ENCODE measurements around the gene OTOP3.

OTOP3 gene

DNA sequence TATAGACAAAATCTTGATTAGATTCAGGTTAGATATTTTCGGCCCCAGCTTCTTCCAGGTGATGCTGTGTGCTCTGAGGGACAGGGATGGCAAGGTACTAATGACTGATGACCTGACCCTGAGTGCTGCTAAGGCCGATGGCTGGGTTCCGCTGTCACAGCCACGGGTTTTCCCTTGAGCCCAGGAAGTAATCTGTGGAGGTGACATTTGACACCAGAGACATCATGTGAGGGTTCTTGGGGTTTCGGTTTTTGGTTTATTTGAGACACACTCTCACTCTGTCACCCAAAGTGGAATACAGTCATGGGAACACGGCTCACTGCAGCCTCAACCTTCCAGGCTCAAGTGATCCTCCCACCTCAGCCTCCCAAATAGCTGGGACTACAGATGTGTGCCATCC is 9.8 kb downstream of the OTOP3 start:
- Mint-ChIP-seq H3K4me3 (no peak overlapping the region), H3K9me3 (ENCODE audit: low read depth) (no peaks in the 10 kb centered on the region), H3K36me3 (no peaks in the 10 kb centered on the region), H3K27me3 (peaks cover 11% of the 10 kb centered on the region), H3K27ac (no peak overlapping the region), H3K4me1 (ENCODE audit: low read depth) (no peaks in the 10 kb centered on the region)

DNA sequence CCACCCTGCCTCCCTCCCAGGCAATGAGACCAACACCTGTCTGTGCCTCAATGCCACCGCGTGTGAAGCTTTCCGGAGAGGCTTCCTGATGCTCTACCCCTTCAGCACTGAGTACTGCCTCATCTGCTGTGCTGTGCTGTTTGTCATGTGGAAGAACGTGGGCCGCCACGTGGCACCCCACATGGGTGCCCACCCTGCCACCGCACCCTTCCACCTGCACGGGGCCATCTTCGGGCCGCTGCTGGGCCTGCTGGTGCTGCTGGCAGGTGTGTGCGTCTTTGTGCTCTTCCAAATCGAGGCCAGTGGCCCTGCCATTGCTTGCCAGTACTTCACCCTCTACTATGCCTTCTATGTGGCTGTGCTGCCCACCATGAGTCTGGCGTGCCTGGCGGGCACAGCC is 10.9 kb downstream of the OTOP3 start:
- H3K9me3 Mint-ChIP-seq (ENCODE audit: low read depth) = no peaks in the 10 kb centered on the region
- no peak overlapping the region for H3K27ac Mint-ChIP-seq
- H3K4me3 Mint-ChIP-seq = no peak overlapping the region
- H3K27me3 Mint-ChIP-seq = peaks cover 10% of the 10 kb centered on the region
- H3K4me1 Mint-ChIP-seq (ENCODE audit: low read depth) = no peaks in the 10 kb centered on the region
- H3K36me3 Mint-ChIP-seq = no peaks in the 10 kb centered on the region

DNA sequence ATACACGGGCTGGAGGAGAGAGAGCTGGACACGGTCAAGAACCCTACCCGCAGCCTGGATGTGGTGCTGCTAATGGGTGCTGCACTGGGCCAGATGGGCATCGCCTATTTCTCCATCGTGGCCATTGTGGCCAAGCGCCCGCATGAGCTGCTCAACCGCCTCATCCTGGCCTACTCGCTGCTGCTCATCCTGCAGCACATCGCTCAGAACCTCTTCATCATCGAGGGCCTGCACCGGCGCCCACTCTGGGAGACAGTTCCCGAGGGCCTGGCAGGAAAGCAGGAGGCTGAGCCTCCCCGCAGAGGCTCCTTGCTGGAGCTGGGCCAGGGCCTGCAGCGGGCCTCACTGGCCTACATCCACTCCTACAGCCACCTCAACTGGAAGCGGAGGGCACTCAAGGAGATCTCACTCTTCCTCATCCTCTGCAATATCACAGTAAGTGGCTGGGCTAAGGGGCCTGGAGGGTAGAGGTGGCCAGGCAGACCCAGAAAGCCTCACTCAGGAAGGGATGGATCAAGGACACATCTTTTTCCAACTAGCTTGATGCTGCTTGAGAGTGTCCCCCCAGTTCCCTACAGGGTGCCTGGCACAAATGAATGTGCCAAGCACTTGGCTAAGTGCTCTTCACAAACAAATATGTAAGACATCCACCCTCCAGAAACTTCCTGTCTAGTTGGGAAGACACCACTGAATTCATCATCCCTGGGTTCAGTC is 11.5 kb downstream of the OTOP3 start:
- Mint-ChIP-seq H3K36me3 (no peaks in the 10 kb centered on the region), H3K27me3 (peaks cover 6% of the 10 kb centered on the region), H3K4me1 (ENCODE audit: low read depth) (no peaks in the 10 kb centered on the region), H3K4me3 (no peak overlapping the region), H3K9me3 (ENCODE audit: low read depth) (no peaks in the 10 kb centered on the region), H3K27ac (no peak overlapping the region)

DNA sequence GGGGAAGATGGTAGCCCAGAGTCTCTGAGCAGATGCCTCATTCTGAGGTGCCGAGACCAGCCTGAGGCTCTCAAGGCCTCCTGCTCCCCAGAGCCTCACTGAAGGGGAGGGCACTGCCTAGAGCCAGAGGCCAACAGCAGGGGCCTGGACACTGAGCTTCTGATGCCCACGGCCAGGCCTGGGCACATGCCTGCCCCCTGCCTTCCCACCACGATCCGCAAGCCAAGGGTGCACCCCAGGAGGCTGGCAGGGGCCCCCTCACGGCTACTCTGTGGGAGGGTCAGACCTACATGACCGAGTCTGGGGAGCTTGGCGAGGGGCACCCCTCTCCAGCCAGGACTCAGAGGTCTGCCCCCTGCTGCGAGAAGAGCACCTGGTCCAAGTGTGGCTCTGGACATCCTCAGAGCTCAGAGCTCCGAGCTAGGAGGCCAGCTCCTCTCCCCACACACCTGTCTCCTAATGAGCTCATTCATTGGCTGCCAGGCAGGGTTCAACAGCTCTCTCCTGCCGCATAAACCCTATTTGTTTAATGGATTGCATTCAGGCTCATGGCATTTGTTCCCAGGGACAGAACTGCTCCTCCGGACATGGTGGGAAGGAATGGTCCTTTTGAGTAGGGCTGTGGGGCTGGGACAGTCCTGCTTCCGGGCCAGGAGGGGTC is 13.9 kb downstream of the OTOP3 start:
- H3K27ac Mint-ChIP-seq = no peak overlapping the region
- H3K27me3 Mint-ChIP-seq = peaks cover 3% of the 10 kb centered on the region
- H3K9me3 Mint-ChIP-seq (ENCODE audit: low read depth) = no peaks in the 10 kb centered on the region
- H3K4me1 Mint-ChIP-seq (ENCODE audit: low read depth) = no peaks in the 10 kb centered on the region
- H3K4me3 Mint-ChIP-seq = no peak overlapping the region
- H3K36me3 Mint-ChIP-seq = peaks cover under 1% of the 10 kb centered on the region

DNA sequence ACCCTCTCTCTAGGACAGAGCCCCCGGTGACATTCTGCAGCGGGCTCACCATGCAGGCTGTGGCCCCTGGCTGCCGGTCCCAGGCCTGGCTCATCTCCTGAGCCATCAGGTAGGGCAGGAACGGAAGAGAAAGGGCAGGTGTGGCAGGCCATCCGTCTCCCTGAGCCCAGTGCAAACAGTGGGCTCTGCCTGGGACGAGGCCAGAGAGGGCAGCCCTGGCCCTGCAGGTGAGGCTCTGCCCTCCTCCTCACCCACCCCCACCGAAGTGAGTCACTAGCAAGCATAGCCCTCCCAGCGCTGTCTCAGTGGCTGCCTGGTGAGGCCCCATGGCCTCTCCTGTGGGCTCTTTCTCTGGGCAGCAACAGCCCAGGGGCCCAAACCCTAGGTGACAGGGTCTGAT is 14.5 kb downstream of the OTOP3 start:
- Mint-ChIP-seq H3K9me3 (ENCODE audit: low read depth) (no peaks in the 10 kb centered on the region), H3K27me3 (peaks cover 2% of the 10 kb centered on the region)

DNA sequence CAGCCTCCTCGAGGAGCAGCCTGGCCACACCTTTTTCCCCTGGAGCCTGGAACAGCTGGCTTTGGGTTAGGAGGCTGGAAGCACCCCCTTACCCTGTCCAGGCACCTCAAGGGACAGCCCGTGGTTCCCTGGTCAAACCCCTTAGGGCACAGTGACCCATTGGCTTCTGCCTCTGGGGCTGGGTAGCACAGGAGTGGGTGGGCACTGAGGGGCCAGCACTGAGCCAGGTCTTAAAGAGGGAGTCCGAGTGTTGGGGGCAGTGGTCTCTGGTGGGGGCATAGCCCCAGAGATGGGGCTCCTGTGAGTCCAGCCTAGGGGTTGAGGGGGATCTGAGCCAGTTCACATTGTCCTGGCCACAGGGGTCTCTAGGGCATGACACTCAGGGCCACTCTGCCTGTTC is 15.4 kb downstream of the OTOP3 start:
- Mint-ChIP-seq H3K9me3 (ENCODE audit: low read depth) (no peaks in the 10 kb centered on the region), H3K27ac (no peak overlapping the region), H3K27me3 (no peaks in the 10 kb centered on the region), H3K4me3 (no peak overlapping the region), H3K4me1 (ENCODE audit: low read depth) (no peaks in the 10 kb centered on the region), H3K36me3 (peaks cover 4% of the 10 kb centered on the region)

More for the DNA sequence above, 14.5 kb downstream of the OTOP3 start:
- H3K36me3 Mint-ChIP-seq = peaks cover 4% of the 10 kb centered on the region
- no peak overlapping the region for H3K4me3 Mint-ChIP-seq
- no peaks in the 10 kb centered on the region for H3K4me1 Mint-ChIP-seq (ENCODE audit: low read depth)
- H3K27ac Mint-ChIP-seq = no peak overlapping the region

DNA sequence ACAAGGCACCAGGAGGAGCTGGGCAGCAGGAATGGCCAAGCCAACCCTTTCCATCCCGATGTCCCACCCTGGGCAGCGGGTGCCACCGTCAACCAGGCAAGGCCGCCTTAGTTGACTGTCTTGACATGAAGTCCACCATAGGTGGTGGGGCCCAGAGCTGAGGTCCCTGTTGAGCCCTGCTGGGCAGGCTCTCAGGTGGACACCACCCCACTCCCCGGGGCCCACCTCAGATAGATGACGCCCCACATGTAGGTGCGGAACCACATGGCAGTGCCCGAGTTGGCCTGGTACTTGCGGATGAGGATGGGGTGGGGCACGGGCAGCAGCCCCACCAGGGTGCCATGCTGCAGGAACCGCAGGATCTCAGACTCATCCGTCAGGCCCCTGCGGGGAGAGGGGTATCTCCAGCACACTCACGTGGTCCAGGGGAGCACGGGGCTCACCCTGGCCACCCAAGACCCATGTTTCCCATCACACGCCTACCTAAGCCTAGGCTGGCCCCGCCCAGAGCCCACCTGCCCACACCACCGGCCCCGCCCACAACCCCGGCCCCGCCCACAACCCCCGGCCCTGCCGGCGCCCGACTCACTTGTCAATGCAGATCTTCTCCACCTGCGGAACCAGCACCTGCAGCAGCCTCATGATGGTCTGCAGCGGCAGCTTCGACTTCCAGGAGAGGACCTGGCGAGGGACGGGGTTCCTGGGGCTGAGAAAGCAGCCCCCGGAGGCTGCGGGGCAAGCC is 16.2 kb downstream of the OTOP3 start:
- Mint-ChIP-seq H3K36me3 (peaks cover 4% of the 10 kb centered on the region), H3K9me3 (ENCODE audit: low read depth) (no peaks in the 10 kb centered on the region), H3K27me3 (no peaks in the 10 kb centered on the region), H3K4me1 (ENCODE audit: low read depth) (no peaks in the 10 kb centered on the region), H3K4me3 (no peak overlapping the region), H3K27ac (no peak overlapping the region)

DNA sequence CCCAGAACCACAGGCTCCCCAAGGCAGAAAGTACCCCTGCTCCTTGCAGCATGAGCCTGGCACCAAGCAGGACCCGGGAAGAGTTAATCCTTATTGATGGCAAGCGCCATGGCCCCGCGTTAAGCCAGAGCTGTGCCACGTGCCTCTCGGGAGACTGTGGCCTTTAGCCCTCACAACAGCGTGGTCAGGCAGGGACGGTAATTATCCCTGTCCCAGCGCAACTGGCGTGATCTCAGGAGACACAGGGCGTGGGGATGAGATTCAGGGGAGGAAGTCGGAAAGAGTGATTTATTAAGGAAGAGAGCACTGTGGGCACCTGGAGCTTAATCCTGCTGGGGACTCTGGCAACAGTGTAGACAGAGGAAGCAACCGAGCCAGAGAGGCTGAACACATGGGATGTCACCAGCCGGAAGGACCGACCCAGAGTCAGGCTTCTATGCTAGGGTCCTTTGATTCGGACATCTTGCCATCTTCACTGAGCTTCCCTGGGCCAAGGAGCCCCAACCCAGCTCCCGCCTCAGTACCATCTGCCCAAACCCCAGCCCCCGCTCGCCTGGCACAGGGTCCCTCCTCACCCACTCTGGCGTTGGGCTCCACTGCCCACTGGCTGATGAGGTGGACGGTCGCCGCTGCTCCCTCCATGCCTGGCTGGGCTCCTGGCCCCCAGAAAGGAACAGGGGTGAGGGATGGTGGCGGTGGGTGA is 16.9 kb downstream of the OTOP3 start:
- no peaks in the 10 kb centered on the region for H3K27me3 Mint-ChIP-seq
- H3K4me3 Mint-ChIP-seq = no peak overlapping the region
- peaks cover 4% of the 10 kb centered on the region for H3K36me3 Mint-ChIP-seq

DNA sequence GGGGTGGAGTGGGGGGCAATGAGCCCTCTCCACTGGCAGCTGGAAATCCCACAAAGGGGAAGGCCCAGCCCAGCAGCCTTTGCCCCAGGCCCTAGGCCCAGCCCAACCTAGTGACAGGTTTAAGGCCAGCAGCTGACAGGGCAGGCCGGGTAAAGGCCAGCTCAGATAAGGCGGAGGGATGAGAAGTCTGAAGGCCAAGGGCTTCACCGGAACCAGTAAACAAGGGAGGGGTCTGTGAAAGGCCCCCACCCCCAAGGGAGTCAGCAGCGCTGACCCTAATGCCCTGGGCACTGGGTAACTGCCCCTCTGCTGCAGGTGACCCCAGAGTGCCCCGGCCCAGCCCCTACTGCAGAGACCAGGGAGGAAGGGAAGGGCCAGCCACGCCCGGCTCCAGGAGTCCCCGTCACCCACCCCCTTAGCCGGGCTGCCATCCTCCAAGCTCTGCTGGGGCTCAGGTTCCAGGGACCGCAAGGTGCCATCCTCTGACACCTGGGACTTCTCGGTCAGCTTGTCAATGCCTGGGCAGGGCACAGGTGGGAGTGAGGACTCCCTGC is 17.5 kb downstream of the OTOP3 start:
- H3K27ac Mint-ChIP-seq = no peak overlapping the region
- no peaks in the 10 kb centered on the region for H3K4me1 Mint-ChIP-seq (ENCODE audit: low read depth)
- H3K9me3 Mint-ChIP-seq (ENCODE audit: low read depth) = no peaks in the 10 kb centered on the region

More for the DNA sequence above, 16.9 kb downstream of the OTOP3 start:
- Mint-ChIP-seq H3K9me3 (ENCODE audit: low read depth) (no peaks in the 10 kb centered on the region), H3K4me1 (ENCODE audit: low read depth) (no peaks in the 10 kb centered on the region), H3K27ac (no peak overlapping the region)

DNA sequence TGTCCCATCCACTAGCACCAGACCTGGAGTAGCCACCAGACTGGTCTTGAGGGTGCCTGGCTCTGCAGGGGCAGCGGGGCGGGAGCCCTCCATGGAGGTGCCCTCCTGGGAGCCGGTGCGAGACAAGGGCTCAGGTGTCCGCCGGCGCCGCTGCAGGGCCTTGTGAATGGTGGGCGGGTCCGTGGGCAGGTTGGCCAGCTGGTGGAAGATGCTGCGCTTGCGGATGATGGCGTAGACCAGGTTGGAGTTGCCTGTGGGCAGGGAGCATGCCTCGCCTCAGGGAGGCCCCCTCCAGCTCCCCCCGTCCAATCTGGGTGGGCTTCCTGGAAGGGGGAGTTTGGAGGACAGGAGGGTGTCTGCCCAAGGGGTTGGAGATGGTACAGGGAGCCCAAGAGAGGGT is 18.4 kb downstream of the OTOP3 start:
- H3K4me1 Mint-ChIP-seq (ENCODE audit: low read depth) = no peaks in the 10 kb centered on the region
- peaks cover 4% of the 10 kb centered on the region for H3K36me3 Mint-ChIP-seq
- H3K4me3 Mint-ChIP-seq = no peak overlapping the region
- H3K9me3 Mint-ChIP-seq (ENCODE audit: low read depth) = no peaks in the 10 kb centered on the region
- no peaks in the 10 kb centered on the region for H3K27me3 Mint-ChIP-seq
- no peak overlapping the region for H3K27ac Mint-ChIP-seq

More for the DNA sequence above, 17.5 kb downstream of the OTOP3 start:
- H3K36me3 Mint-ChIP-seq = peaks cover 4% of the 10 kb centered on the region
- no peaks in the 10 kb centered on the region for H3K27me3 Mint-ChIP-seq
- no peak overlapping the region for H3K4me3 Mint-ChIP-seq

DNA sequence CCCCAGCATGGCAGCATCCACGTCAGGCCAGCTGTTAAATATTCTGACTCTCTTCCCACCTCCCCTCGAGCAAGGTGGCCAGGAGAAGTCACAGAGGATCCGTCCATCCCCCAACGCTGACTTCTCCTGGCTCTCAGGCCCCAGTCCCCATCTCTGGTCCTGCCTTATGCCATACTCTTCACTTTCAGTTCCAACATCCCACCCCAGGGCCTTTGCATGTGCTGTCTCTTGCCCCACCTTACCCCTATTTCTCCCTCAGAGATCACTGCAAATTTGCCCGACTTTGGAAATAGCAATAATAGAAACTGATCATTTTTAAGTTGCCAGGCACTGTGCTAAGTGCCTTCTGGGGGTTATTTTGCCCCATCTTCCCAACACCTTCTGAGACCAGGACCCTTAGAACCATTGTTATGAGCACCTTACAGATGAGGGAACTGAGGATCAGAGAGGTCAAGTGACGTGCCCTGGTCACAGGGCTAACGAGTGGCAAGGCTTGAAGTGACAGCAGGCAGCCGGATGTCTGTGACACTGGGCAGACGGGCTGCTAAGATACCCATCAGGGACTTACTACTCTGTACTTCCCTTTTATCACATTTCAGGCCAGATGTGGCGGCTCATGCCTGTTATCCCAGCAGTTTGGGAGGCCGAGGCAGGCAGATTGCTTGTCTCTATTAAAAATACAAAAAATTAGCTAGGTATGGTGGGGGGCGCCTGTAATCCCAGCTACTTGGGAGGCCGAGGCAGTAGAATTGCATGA is 19.1 kb downstream of the OTOP3 start:
- Mint-ChIP-seq H3K27ac (no peak overlapping the region), H3K4me3 (no peak overlapping the region), H3K36me3 (peaks cover 4% of the 10 kb centered on the region), H3K9me3 (ENCODE audit: low read depth) (no peaks in the 10 kb centered on the region), H3K27me3 (no peaks in the 10 kb centered on the region), H3K4me1 (ENCODE audit: low read depth) (no peaks in the 10 kb centered on the region)

DNA sequence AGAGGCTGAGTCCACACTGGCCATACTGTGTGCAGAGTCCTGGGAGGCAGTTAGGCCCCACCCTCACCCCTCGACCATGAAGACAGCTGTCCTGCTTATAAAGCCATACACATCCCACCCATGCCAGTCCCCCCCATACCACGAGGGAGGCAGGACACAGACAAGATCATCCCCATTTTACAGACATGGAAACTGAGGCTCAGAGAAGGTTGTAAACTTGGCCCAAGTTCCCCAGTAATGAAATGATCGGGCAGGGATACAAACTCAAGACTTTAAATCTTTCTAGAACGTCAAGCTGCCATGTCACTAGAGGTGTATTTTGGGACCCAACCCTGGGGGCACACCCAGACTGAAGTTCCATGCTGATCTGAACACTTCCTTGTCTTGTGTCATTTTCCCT is 20.4 kb downstream of the OTOP3 start:
- H3K27me3 Mint-ChIP-seq = no peaks in the 10 kb centered on the region
- H3K27ac Mint-ChIP-seq = no peak overlapping the region
- no peaks in the 10 kb centered on the region for H3K9me3 Mint-ChIP-seq (ENCODE audit: low read depth)
- no peak overlapping the region for H3K4me3 Mint-ChIP-seq
- peaks cover 4% of the 10 kb centered on the region for H3K4me1 Mint-ChIP-seq (ENCODE audit: low read depth)
- H3K36me3 Mint-ChIP-seq = peaks cover 4% of the 10 kb centered on the region

DNA sequence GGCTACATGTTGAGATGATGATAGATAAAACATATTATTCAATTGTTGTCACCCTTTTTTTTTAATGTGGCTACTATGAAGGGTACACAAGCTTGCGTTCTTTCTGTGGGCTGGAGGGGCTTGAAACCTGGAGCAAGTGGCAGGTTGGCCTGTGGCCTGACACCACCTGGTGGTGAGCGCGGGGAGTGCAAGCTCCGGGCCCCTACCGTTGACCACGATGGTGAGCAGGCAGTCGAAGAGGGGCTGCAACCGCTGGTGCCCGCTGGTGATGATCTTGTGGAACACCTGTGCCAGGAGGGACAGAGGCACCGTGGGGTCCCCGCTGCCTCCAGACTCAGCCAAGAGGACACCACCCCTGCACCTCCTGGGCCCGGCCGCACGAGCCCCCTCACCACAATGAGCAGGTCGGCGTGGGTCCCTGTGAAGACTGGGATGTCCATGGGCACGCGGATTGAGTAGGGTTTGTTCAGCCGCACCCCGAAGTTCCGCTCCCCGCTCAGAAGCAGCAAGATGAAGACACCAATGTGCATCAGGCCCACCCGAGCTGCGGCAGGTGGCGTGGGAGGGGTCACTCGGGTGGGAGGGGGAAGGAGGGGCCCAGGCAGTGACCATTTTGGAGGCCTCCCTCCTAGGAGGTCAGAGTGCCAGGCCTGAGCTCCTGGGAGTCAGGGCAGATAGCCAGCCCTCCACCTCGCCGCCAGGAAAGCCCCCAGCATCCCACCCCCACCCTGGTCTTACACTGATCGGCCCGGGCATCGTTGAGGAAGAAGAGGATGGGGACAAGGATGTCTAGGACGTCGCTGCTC is 22.4 kb downstream of the OTOP3 start:
- H3K27me3 Mint-ChIP-seq = no peaks in the 10 kb centered on the region
- H3K27ac Mint-ChIP-seq = no peak overlapping the region
- peaks cover 4% of the 10 kb centered on the region for H3K36me3 Mint-ChIP-seq
- H3K4me1 Mint-ChIP-seq (ENCODE audit: low read depth) = peaks cover 7% of the 10 kb centered on the region
- H3K4me3 Mint-ChIP-seq = no peak overlapping the region
- H3K9me3 Mint-ChIP-seq (ENCODE audit: low read depth) = no peaks in the 10 kb centered on the region

Data from activated naive CD8-positive, alpha-beta T cell (primary cell).